Right lobe of liver (tissue), 6 donors: ENCODE data around the gene RNASET2. TPM values are rescaled to one million over a fixed set of nuclear protein-coding genes. Genes with fewer than 3 reads are reported as not detected.
"Not testable (repeated sequence)": the region's sequence is repeated elsewhere in the genome, so short reads cannot be mapped to it uniquely, and the experiment has no call there.

Experiments used
- ATAC-seq, 4 donors: fragments of 200-7000 bp; cut with Tn5 transposase; one replicate each; pipeline ENCODE4 v1.9.1; 2020; ENCODE audit warnings: mild to moderate bottlenecking in 4 of 4, moderate library complexity in 4 of 4
- DNase-seq, 3 donors: peaks; one replicate each; pipeline ENCODE4 v3.0.0-alpha.2; 2020
- H3K27ac ChIP-seq, 3 donors: fragments of 200-600 bp; one replicate each; pipeline ENCODE4 v1.8.0; 2022
- H3K27me3 ChIP-seq, 2 donors: fragments of 200-600 bp; one replicate each; pipeline ENCODE4 v1.8.0; 2022
- H3K36me3 ChIP-seq, 4 donors: fragments of 200-600 bp; sonication (generic) in 1 of 4; one replicate each; pipeline versions ENCODE4 v1.5.1 to v1.8.0; 2017 to 2022; ENCODE audit warnings: control low read depth in 1 of 4
- H3K4me1 ChIP-seq, 4 donors: fragments of 200-600 bp; sonication (generic) in 1 of 4; one replicate each; pipeline versions ENCODE4 v1.5.1 to v1.8.0; 2017 to 2022; ENCODE audit warnings: control low read depth in 1 of 4
- H3K4me3 ChIP-seq, 3 donors: fragments of 200-600 bp; one replicate each; pipeline ENCODE4 v1.8.0; 2022
- H3K9me3 ChIP-seq, 4 donors: fragments of 200-600 bp; sonication (generic) in 1 of 4; one replicate each; pipeline versions ENCODE4 v1.5.1 to v1.8.0; 2017 to 2022; ENCODE audit warnings: control low read depth in 1 of 4
- POLR2A ChIP-seq: fragments of 450-650 bp; IDR thresholded peaks from one replicate; pipeline ENCODE4 v1.6.1; 2017; ENCODE audit warnings: antibody characterized with exemption, mild to moderate bottlenecking
- WGBS: methylation state at CpG from one replicate; pipeline ENCODE4 v1.1.6; 2018; ENCODE audit warnings: low coverage, low lambda C conversion rate; ENCODE audit not compliant: insufficient coverage; ENCODE audit errors: missing lambda C conversion rate; 5-methylcytosine and 5-hydroxymethylcytosine counted together
- intact Hi-C, 2 donors: fragments of 100-400 bp; cut with DNase I; formaldehyde crosslinking; loops; one replicate each; pipeline versions ENCODE4 v1.11.2 to v1.14.1; 2022
- total RNA-seq, 6 experiments: library from RNA; depleted of rRNA in 2 of 6; stranded (reverse); fragments of >200 nt in 2 of 6; fragmentation: NEBNext Ultra II Directional in 3 of 6; extraction: Animal tissue kit (Norgen Biotek cat#: 25700) in 3 of 6; gene quantifications; one replicate each; pipeline versions ENCODE4 v1.1.0 to v1.2.4, GENCODE V29; 2016 to 2023
- TF ChIP-seq, protein P1 (sequence below), 4 donors: fragments of 200-600 bp in 3 of 4; fragments of 450-650 bp in 1 of 4; IDR thresholded peaks; one replicate each; pipeline versions ENCODE4 v1.5.1 to v1.8.0; 2016 to 2022; ENCODE audit warnings: antibody characterized with exemption in 4 of 4, mild to moderate bottlenecking in 2 of 4
- donor health status: DM: no; HTN: yes; CAD: no.
- donor health status: DM: no; HTN: no; CAD: no.
- donor health status: DM: no; HTN: no; CAD: no.
- donor health status: DM: no; HTN: yes; CAD: no.
- donor health status: DM: no; HTN: yes; CAD: no.

RNASET2 gene
- total RNA-seq, 6 experiments from 2014 or later = 21.7 to 48.4 (median 30.8) TPM

DNA sequence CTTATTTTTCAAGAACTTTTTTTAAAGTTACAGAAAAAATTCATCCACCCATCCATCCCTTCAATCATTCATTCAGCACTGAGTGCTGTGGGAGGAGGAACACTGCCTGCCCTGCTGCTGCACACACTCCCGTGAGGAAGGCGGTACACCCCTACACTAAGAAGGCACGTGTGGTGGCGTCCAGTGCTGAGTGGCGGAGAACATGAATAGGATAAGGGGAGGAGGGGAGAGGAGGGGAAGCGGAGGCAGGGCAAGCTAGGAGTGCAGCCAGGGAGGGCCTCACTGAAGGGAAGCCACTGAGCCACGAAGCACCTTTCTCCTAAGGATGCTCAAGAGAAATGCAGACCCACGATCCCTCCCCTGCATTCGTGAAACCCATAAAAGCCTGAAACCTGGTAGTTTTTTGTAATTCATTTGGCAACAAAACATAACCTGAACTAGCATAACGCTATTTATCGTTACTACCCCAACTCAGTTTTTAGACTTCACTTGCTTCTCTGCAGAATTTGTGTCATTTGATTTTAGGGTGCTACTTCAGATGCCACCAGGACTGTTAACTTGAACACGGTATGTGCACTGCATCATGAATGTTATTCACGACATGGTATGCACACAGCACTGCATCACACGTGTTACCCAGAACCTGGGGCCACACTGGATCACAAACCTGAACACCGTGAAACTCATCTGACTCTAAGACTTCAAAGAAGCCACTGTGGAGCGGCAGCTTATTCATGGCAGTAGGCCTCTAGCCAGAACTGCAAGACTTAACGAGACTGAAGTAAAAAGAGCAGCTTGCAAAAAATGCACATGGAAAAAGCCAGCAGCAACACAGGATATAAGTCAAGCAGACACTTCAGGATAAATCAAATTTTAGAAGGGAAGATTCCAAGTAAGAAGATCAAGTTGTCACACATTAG is 3.5 kb downstream of the RNASET2 start:
- Histone ChIP-seq H3K4me3 (no peak overlapping the region), H3K36me3 (no peaks in the 10 kb centered on the region), H3K27ac (no peak overlapping the region), H3K4me1 (peaks cover 0 to 3% (median 0%) of the 10 kb centered on the region in 4 donors), H3K9me3 (no peaks in the 10 kb centered on the region), H3K27me3 (no peaks in the 10 kb centered on the region)
- intact Hi-C loops = no loop called here
- ATAC-seq (no peak), DNase-seq (no peak)
- 81% methylated on average over 16 of the region's 17 CpGs for WGBS
- TF ChIP-seq POLR2A = no peak
- TF ChIP-seq, protein P1, sequence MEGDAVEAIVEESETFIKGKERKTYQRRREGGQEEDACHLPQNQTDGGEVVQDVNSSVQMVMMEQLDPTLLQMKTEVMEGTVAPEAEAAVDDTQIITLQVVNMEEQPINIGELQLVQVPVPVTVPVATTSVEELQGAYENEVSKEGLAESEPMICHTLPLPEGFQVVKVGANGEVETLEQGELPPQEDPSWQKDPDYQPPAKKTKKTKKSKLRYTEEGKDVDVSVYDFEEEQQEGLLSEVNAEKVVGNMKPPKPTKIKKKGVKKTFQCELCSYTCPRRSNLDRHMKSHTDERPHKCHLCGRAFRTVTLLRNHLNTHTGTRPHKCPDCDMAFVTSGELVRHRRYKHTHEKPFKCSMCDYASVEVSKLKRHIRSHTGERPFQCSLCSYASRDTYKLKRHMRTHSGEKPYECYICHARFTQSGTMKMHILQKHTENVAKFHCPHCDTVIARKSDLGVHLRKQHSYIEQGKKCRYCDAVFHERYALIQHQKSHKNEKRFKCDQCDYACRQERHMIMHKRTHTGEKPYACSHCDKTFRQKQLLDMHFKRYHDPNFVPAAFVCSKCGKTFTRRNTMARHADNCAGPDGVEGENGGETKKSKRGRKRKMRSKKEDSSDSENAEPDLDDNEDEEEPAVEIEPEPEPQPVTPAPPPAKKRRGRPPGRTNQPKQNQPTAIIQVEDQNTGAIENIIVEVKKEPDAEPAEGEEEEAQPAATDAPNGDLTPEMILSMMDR (IDR thresholded peaks at IDR 0.05) = no peak

DNA sequence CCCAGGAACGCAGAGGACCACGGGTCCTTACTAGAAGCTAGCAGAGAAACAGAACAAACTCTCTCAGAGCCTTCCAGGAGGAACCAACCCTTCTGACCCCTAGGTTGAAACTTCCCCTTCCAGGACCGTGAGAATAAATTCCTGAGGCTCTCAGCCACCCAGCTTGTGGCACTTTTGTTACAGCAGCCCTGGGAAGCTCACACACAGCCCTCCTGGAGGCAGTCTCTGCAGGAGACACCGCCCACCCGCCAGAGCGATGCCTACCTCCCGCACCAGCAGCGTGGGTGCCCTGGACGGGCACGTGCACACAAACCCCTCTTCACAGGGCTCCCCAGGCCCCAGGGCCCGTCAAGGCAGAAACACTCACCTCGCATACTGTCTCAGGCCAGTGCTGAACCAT is 4.2 kb downstream of the RNASET2 start:
- Histone ChIP-seq H3K4me3 (no peak overlapping the region), H3K4me1 (peaks cover 0 to 3% (median 0%) of the 10 kb centered on the region in 4 donors), H3K9me3 (no peaks in the 10 kb centered on the region), H3K27ac (no peak overlapping the region), H3K36me3 (peaks cover 0 to 3% (median 0%) of the 10 kb centered on the region in 4 donors), H3K27me3 (no peaks in the 10 kb centered on the region)
- no peak for DNase-seq
- WGBS = 85% methylated on average over 2 of the region's 12 CpGs
- ATAC-seq = no peak
- no peak for TF ChIP-seq POLR2A
- TF ChIP-seq, protein P1 (IDR thresholded peaks at IDR 0.05) = no peak
- intact Hi-C loops = no loop called here

DNA sequence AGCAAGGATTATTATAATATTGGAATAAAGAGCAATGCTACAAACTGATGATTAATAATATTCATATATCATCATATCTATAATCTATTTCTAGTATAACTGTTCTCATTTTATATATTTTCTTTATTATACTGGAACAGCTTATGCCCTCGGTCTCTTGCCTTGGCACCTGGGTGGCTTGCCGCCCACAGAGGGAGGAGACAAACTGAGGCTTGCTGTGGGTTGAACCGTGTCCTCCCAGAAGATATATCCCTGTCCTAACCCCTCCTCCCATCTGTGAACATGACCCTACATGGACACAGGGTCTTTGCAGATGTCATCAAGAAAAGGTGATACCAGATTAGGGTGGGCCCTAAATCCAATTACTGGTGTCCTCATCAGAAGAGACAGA is 4.7 kb downstream of the RNASET2 start:
- Histone ChIP-seq H3K9me3 (no peaks in the 10 kb centered on the region), H3K27me3 (no peaks in the 10 kb centered on the region), H3K4me3 (no peak overlapping the region), H3K27ac (peak overlapping the region in 1 of 3 donors; percentile 8), H3K4me1 (peaks cover 0 to 3% (median 0%) of the 10 kb centered on the region in 4 donors), H3K36me3 (peaks cover 0 to 4% (median 0%) of the 10 kb centered on the region in 4 donors)
- TF ChIP-seq, protein P1 (IDR thresholded peaks at IDR 0.05) = no peak
- no peak for TF ChIP-seq POLR2A
- intact Hi-C loops = no loop called here
- DNase-seq (no peak), ATAC-seq (no peak)
- 63% methylated on average over 3 of the region's 3 CpGs for WGBS

DNA sequence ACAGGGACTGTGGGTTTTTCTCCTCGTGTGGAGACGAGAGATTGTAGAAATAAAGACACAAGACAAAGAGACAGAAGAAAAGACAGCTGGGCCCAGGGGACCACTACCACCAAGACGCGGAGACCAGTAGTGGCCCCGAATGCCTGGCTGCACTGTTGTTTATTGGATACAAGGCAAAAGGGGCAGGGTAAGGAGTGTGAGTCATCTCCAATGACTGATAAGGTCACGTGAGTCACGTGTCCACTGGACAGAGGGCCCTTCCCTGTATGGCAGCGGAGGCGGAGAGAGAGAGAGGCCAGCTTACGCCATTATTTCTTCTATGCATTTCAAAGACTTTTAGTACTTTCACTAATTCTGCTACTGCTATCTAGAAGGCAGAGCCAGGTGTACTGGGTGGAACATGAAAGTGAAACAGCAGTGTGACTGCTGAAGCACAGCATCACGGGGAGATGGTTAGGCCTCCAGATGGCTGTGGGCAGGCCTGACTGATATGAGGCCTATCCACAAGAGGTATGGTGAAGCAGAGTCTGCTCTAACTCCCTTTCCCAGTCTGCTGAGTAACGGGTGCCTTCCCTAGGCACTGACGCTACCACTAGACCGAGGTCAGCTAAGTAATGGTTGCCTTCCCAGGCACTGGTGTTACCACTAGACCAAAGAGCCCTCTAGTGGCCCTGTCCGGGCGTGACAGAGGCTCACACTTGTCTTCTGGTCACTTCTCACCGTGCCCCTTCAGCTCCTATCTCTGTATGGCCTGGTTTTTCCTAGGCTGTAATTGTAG is 5.3 kb downstream of the RNASET2 start:
- H3K36me3 ChIP-seq, intact Hi-C loops, H3K27me3 ChIP-seq, H3K4me3 ChIP-seq, H3K9me3 ChIP-seq, H3K4me1 ChIP-seq: not testable (repeated sequence)
- TF ChIP-seq, protein P1 (IDR thresholded peaks at IDR 0.05) = peak; percentile 49 to 77 (median 66)
- 63% methylated on average over 14 of the region's 17 CpGs for WGBS
- DNase-seq (peak; percentile 73 to 77 (median 74)), ATAC-seq (peak; percentile 48 to 58 (median 54))
- peak overlapping the region in 2 of 3 donors; percentile 21 to 41 for H3K27ac ChIP-seq
